Measurements from ENCODE around the gene SASH1.
"Not testable (repeated sequence)": the region's sequence is repeated elsewhere in the genome, so short reads cannot be mapped to it uniquely, and the experiment has no call there.

The SASH1 gene

GRCh38 chr6:148561629-148562028, 219.0 kb downstream of the SASH1 start:
- no peak for DNase-seq

- DNase-seq, result no peak
Measured at GRCh38 chr6:148563066-148563465, 220.4 kb downstream of the SASH1 start.

GRCh38 chr6:148564494-148565035, 221.9 kb downstream of the SASH1 start:
- DNase-seq, result no peak

- DNase-seq, result no peak
Measured at GRCh38 chr6:148565321-148565926, 222.8 kb downstream of the SASH1 start.

- DNase-seq, result no peak
Measured at GRCh38 chr6:148565930-148566663, 223.5 kb downstream of the SASH1 start.

GRCh38 chr6:148566664-148567350, 224.2 kb downstream of the SASH1 start:
- DNase-seq, result no peak

GRCh38 chr6:148570456-148570855, 227.8 kb downstream of the SASH1 start:
- no peak for DNase-seq

- no peak for DNase-seq
Measured at GRCh38 chr6:148572676-148573335, 230.2 kb downstream of the SASH1 start.

- no peak for DNase-seq
Measured at GRCh38 chr6:148573922-148574321, 231.3 kb downstream of the SASH1 start.

GRCh38 chr6:148577687-148578488, 235.2 kb downstream of the SASH1 start:
- DNase-seq, result peak; percentile 67

GRCh38 chr6:148578489-148578814, 235.8 kb downstream of the SASH1 start:
- no peak for DNase-seq

- no peak for DNase-seq
Measured at GRCh38 chr6:148578837-148579565, 236.4 kb downstream of the SASH1 start.

GRCh38 chr6:148580442-148580841, 237.8 kb downstream of the SASH1 start:
- no peak for DNase-seq

GRCh38 chr6:148583631-148584030, 241.0 kb downstream of the SASH1 start:
- no peak for DNase-seq

- DNase-seq, result not testable (repeated sequence)
Measured at GRCh38 chr6:148585641-148586040, 243.0 kb downstream of the SASH1 start.

GRCh38 chr6:148590883-148591282, 248.2 kb downstream of the SASH1 start:
- no peak for DNase-seq

GRCh38 chr6:148591656-148592055, 249.0 kb downstream of the SASH1 start:
- no peak for DNase-seq

GRCh38 chr6:148593130-148593812, 250.6 kb downstream of the SASH1 start:
- no peak for DNase-seq

- DNase-seq, result no peak
Measured at GRCh38 chr6:148593813-148594170, 251.2 kb downstream of the SASH1 start.

- DNase-seq, result no peak
Measured at GRCh38 chr6:148595550-148595949, 252.9 kb downstream of the SASH1 start.

- no peak for DNase-seq
Measured at GRCh38 chr6:148596891-148597455, 254.3 kb downstream of the SASH1 start.

Measured in activated CD8-positive, alpha-beta memory T cell treated with anti-CD3 and anti-CD28 coated beads, Interleukin-2, amount 50 U/mL, for 48 hours (primary cell).